ENCODE results near the gene FNDC3B. TPM values are rescaled to one million over a fixed set of nuclear protein-coding genes. Genes with fewer than 3 reads are reported as not detected.
A peak's percentile ranks its signal among the peaks of the same experiment; 100 is the strongest.

The FNDC3B gene
- total and polyA plus RNA-seq, 2 of the 8 experiments (the other 6 are each of a cell fraction or from before 2014, with no cell fraction given) = 14.1 to 44.4 TPM

DNA sequence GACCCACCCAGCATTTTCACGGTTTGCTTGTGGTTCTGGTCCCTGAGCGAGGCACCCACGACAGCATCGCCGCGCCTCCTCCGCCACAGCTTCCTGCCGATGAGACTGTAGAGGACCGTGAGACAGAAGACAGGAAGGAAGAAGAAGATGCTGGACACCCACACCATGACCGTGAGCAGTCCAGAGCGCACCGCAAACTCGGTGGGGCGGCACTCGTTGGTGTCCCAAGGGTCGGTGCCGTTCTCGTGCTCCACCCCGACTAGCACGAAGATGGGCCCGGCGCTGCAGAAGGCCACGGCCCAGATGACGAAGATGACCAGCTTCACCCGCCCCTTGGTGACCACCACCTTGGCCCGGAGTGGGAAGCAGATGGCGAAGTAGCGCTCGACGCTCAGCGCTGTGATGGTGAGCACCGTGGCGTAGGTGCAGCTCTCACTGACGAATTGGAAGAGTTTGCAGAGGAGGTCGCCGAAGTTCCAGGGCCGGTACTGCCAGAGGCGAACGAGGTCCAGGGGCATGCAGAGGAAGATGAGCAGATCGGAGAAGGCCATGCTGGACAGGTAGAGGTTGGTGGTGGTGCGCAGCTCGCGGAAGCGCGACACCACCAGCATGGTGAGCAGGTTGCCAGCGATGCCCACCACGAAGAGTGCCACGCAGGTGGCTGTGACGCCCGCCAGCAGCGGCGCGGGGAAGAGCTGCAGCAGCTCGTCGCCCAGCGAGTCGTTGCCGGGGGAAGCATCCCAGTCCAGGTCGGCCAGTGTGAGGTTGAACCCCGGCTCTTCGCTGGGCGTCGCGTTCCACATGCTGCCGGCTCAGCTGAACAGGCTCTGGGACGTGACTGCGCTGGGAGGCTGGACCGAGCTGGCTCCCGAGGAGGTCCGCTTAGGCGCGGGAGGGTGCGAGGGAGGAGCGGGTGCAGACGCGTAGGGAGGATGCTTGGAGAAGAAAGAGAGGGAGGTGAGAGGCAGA lies 408.5 kb downstream of the FNDC3B start, which contains the start of gene GHSR:
Gene GHSR, minus strand, starts transcription at position 846 of the 969 bp plus-strand sequence. Its CDS starts 43 bp downstream, at position 803.
- Histone ChIP-seq H3K4ac (replicated peaks; ENCODE audit: insufficient read length, low read depth, low read length) (no peak within 1 kb of the TSS), H3K23me2 (ENCODE audit: low read depth, low read length) (peaks cover 14% of the 10 kb centered on the region), H2AFZ (ENCODE audit: low read length) (0 out of 2 replicates have a peak within 1 kb of the TSS, but pooled peaks have one; percentile 5), H4K91ac (replicated peaks; ENCODE audit: insufficient read length, low read length) (no peak within 1 kb of the TSS), H3K9ac (replicated peaks in 1 of 4; ENCODE audit: extremely low read depth in 1 of 4, low read depth in 3 of 4, low read length in 3 of 4) (no peak within 1 kb of the TSS), H2BK15ac (ENCODE audit: low read length) (no peak within 1 kb of the TSS), H3K9me3 (ENCODE audit: insufficient read depth in 2 of 2, low read depth in 1 of 2, low read length in 1 of 2) (no peaks in the 10 kb centered on the region; a peak in 1 of 4 replicates), H3K18ac (ENCODE audit: extremely low read depth, low read length) (no peak within 1 kb of the TSS), H2BK5ac (ENCODE audit: low read depth, low read length) (no peak within 1 kb of the TSS), H3K4me2 (ENCODE audit: insufficient read depth in 1 of 2, low read depth in 2 of 2, low read length in 2 of 2) (peak within 1 kb of the TSS; percentile 78 to 94), H3K4me1 (replicated peaks in 1 of 4; ENCODE audit: control insufficient read depth in 3 of 4, insufficient read depth in 4 of 4, low read length in 3 of 4) (peaks cover 0 to 23% (median 9%) of the 10 kb centered on the region in 4 experiments; a peak in 5 of 7 replicates), H3K79me2 (ENCODE audit: control insufficient read depth in 1 of 2, insufficient read depth in 2 of 2, low read length in 2 of 2) (no peaks in the 10 kb centered on the region), H2BK20ac (ENCODE audit: low read length) (no peak within 1 kb of the TSS), H3K27me3 (replicated peaks in 1 of 4; ENCODE audit: control insufficient read depth in 3 of 4, extremely low read depth in 1 of 4, insufficient read depth in 3 of 4, low read length in 3 of 4) (peaks cover 28 to 54% (median 41%) of the 10 kb centered on the region in 4 experiments), H3K56ac (replicated peaks; ENCODE audit: insufficient read length, low read depth, low read length) (no peak within 1 kb of the TSS), H3K23ac (ENCODE audit: insufficient read length) (no peak within 1 kb of the TSS), H3K79me1 (ENCODE audit: low read depth, low read length) (no peaks in the 10 kb centered on the region), H3K14ac (ENCODE audit: insufficient read length) (no peak within 1 kb of the TSS), H2BK12ac (ENCODE audit: low read depth, low read length) (no peak within 1 kb of the TSS; the same call in 1 of the 2 replicates), H3K4me3 (ENCODE audit: extremely low read depth in 1 of 4, insufficient read depth in 2 of 4, low read depth in 3 of 4, low read length in 4 of 4) (peak within 1 kb of the TSS; percentile 16 to 56 (median 34); a peak in 7 of 8 replicates), H4K8ac (ENCODE audit: extremely low read depth, insufficient read depth, low read length) (peak within 1 kb of the TSS; percentile 45; the same call in 1 of the 2 replicates), H4K20me1 (replicated peaks in 1 of 2; ENCODE audit: control insufficient read depth in 1 of 2, insufficient read depth in 2 of 2, low read length in 2 of 2) (peaks cover 1 to 17% of the 10 kb centered on the region in 2 experiments), H2BK120ac (replicated peaks; ENCODE audit: low read depth, low read length) (no peak within 1 kb of the TSS), H2AK5ac (ENCODE audit: low read depth, low read length) (no peak within 1 kb of the TSS), H3K27ac (ENCODE audit: low read depth, low read length) (no peak within 1 kb of the TSS), H4K5ac (ENCODE audit: insufficient read length, low read depth, low read length) (no peak within 1 kb of the TSS), H3K36me3 (ENCODE audit: control insufficient read depth in 2 of 4, insufficient read depth in 4 of 4, low read length in 3 of 4) (no peaks in the 10 kb centered on the region)
- CTCF ChIA-PET (ENCODE audit: partially characterized antibody) = interaction anchor here (0.8 to 2.7 kb wide), 8 partner anchors 11 to 226 kb away, joined by 3 to 10 read pairs (median 4); no protein-coding TSS in a partner anchor
- DNase-seq (ENCODE audit: low read depth in 1 of 2, low spot score in 2 of 2) = no peak
- POLR2A ChIA-PET (ENCODE audit: partially characterized antibody) = interaction anchor here (1.2 kb wide), 1 partner anchor 11 kb away, joined by 3 read pairs; no protein-coding TSS in a partner anchor
- FAIRE-seq = no peak
- WGBS, 2 experiments (ENCODE audit: extremely low coverage in 1 of 2, insufficient coverage in 1 of 2, insufficient read length in 1 of 2, insufficient replicate concordance in 2 of 2, low coverage in 1 of 2, low lambda C conversion rate in 2 of 2, missing lambda C conversion rate in 1 of 2) = 35% methylated on average over 73 of the region's 76 CpGs; no CpG with 5 or more reads in 1 of the 2 experiments
- TF ChIP-seq, protein P1, sequence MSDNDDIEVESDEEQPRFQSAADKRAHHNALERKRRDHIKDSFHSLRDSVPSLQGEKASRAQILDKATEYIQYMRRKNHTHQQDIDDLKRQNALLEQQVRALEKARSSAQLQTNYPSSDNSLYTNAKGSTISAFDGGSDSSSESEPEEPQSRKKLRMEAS (IDR thresholded peaks at IDR 0.05) = peak; percentile 90
- TF ChIP-seq, protein P2, sequence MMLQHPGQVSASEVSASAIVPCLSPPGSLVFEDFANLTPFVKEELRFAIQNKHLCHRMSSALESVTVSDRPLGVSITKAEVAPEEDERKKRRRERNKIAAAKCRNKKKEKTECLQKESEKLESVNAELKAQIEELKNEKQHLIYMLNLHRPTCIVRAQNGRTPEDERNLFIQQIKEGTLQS (IDR thresholded peaks at IDR 0.05; ENCODE audit: insufficient read depth, low read depth, low read length) = no peak
- TF ChIP-seq CHD2 (IDR thresholded peaks at IDR 0.05; ENCODE audit: low read length) (no peak), E2F6 (IDR thresholded peaks at IDR 0.05) (peak; percentile 79), KDM4A (IDR thresholded peaks at IDR 0.05; ENCODE audit: low read depth, low read length, severe bottlenecking) (peak; percentile 44), PHF8 (conservative IDR thresholded peaks at IDR 0.05; ENCODE audit: low read depth, low read length) (no peak), EZH2 (IDR thresholded peaks at IDR 0.05; ENCODE audit: low read depth, low read length, severe bottlenecking) (peak; percentile 71), POU5F1 (IDR thresholded peaks at IDR 0.05; ENCODE audit: low read depth, low read length) (no peak)
